HEK293 (cell line): Measurements from ENCODE around the gene RASL10B.

Source experiments
- CTCF ChIA-PET: fragments of 350-600 bp; formaldehyde crosslinking; extraction: SDS; loops from one replicate; lab custom pipeline; 2021; ENCODE audit warnings: antibody characterized with exemption; lab: Yijun Ruan, JAX
- POLR2A ChIA-PET: fragments of 300-600 bp; formaldehyde crosslinking; extraction: SDS; loops from one replicate; lab custom pipeline; 2020; ENCODE audit warnings: antibody characterized with exemption, inconsistent platforms; lab: Yijun Ruan, JAX
- H3K27ac ChIP-seq: fragments of 200-500 bp; sonication (Bioruptor generic); 2 replicates; pipeline ENCODE4 v1.5.1; 2014; ENCODE audit warnings: low read depth, low read length, control low read depth, inconsistent platforms; ENCODE audit errors: extremely low read depth
- H3K36me3 ChIP-seq, 2 experiments: fragments of 200-500 bp in 1 of 2; sonication (Bioruptor generic) in 1 of 2; 1 replicate in 1 of 2; 2 replicates in 1 of 2; pipeline ENCODE4 v1.5.1; 2014 to 2017; ENCODE audit warnings: inconsistent platforms in 2 of 2, low read length in 2 of 2; ENCODE audit not compliant: control insufficient read depth in 2 of 2, insufficient read depth in 1 of 2
- H3K4me1 ChIP-seq: fragments of 200-500 bp; sonication (Bioruptor generic); 2 replicates; pipeline ENCODE4 v1.5.1; 2014; ENCODE audit warnings: mild to moderate bottlenecking, low read length, inconsistent platforms; ENCODE audit not compliant: control insufficient read depth, insufficient read depth
- H3K4me3 ChIP-seq: 2 replicates; pipeline ENCODE4 v1.5.1; 2011; ENCODE audit warnings: low read depth, mild to moderate bottlenecking, control low read depth, low read length, moderate library complexity
- H3K9me3 ChIP-seq: fragments of 200-500 bp; sonication (Bioruptor generic); 2 replicates; pipeline ENCODE4 v1.5.1; 2014; ENCODE audit warnings: low read depth, low read length, inconsistent platforms; ENCODE audit not compliant: control insufficient read depth, insufficient read depth
- ATF2 ChIP-seq: fragments of 450-650 bp; formaldehyde crosslinking; IDR thresholded peaks from 2 replicates; pipeline ENCODE4 v1.5.1; 2016; ENCODE audit warnings: missing biosample characterization, missing genetic modification characterization, low read depth
- EGR2 ChIP-seq: fragments of 450-650 bp; formaldehyde crosslinking; IDR thresholded peaks from 2 replicates; pipeline ENCODE4 v1.5.1; 2016; ENCODE audit warnings: low read depth, missing biosample characterization, missing genetic modification characterization
- FEZF1 ChIP-seq: fragments of 450-650 bp; formaldehyde crosslinking; IDR thresholded peaks from 2 replicates; pipeline ENCODE4 v1.5.1; 2016; ENCODE audit warnings: missing biosample characterization, missing genetic modification characterization
- OSR2 ChIP-seq: fragments of 450-650 bp; formaldehyde crosslinking; IDR thresholded peaks from 2 replicates; pipeline ENCODE4 v1.5.1; 2016; ENCODE audit warnings: missing biosample characterization, missing genetic modification characterization
- PRDM6 ChIP-seq: fragments of 450-650 bp; formaldehyde crosslinking; IDR thresholded peaks from 2 replicates; pipeline ENCODE4 v1.5.1; 2017; ENCODE audit warnings: missing biosample characterization, missing genetic modification characterization
- SALL2 ChIP-seq: fragments of 450-650 bp; formaldehyde crosslinking; IDR thresholded peaks from 2 replicates; pipeline ENCODE4 v1.5.0; 2017; ENCODE audit warnings: missing biosample characterization, mild to moderate bottlenecking, missing genetic modification characterization, borderline replicate concordance
- TRIM28 ChIP-seq: IDR thresholded peaks from 2 replicates; pipeline ENCODE4 v1.6.1; 2011; ENCODE audit warnings: low read length, control low read depth, borderline replicate concordance
- ZBTB17 ChIP-seq: fragments of 450-650 bp; formaldehyde crosslinking; IDR thresholded peaks from 2 replicates; pipeline ENCODE4 v1.5.1; 2016; ENCODE audit warnings: missing biosample characterization, missing genetic modification characterization
- ZBTB20 ChIP-seq: fragments of 450-650 bp; formaldehyde crosslinking; IDR thresholded peaks from 2 replicates; pipeline ENCODE4 v1.5.1; 2016; ENCODE audit warnings: missing biosample characterization, missing genetic modification characterization
- ZEB2 ChIP-seq: fragments of 450-650 bp; formaldehyde crosslinking; IDR thresholded peaks from 2 replicates; pipeline ENCODE4 v1.5.1; 2016; ENCODE audit warnings: missing biosample characterization, missing genetic modification characterization
- ZFHX2 ChIP-seq: fragments of 450-650 bp; formaldehyde crosslinking; conservative IDR thresholded peaks from 2 replicates; pipeline ENCODE4 v1.5.1; 2016; ENCODE audit warnings: missing biosample characterization, missing genetic modification characterization
- ZFP3 ChIP-seq: fragments of 450-650 bp; formaldehyde crosslinking; IDR thresholded peaks from 2 replicates; pipeline ENCODE4 v1.5.1; 2016; ENCODE audit warnings: low read depth, missing biosample characterization, missing genetic modification characterization
- ZNF140 ChIP-seq: fragments of 450-650 bp; formaldehyde crosslinking; IDR thresholded peaks from 2 replicates; pipeline ENCODE4 v1.5.1; 2016; ENCODE audit warnings: missing biosample characterization, missing genetic modification characterization
- ZNF157 ChIP-seq: fragments of 450-650 bp; formaldehyde crosslinking; IDR thresholded peaks from 2 replicates; pipeline ENCODE4 v1.5.1; 2016; ENCODE audit warnings: missing biosample characterization, missing genetic modification characterization
- ZNF19 ChIP-seq: fragments of 450-650 bp; formaldehyde crosslinking; IDR thresholded peaks from 2 replicates; pipeline ENCODE4; 2016; ENCODE audit warnings: missing biosample characterization, missing genetic modification characterization, low read depth
- ZNF26 ChIP-seq: fragments of 450-650 bp; formaldehyde crosslinking; IDR thresholded peaks from 2 replicates; pipeline ENCODE4 v1.5.1; 2016; ENCODE audit warnings: missing biosample characterization, missing genetic modification characterization
- ZNF335 ChIP-seq: fragments of 450-650 bp; formaldehyde crosslinking; conservative IDR thresholded peaks from 2 replicates; pipeline ENCODE4 v1.5.1; 2016; ENCODE audit warnings: missing biosample characterization, missing genetic modification characterization
- ZNF426 ChIP-seq: fragments of 450-650 bp; formaldehyde crosslinking; IDR thresholded peaks from 2 replicates; pipeline ENCODE4 v1.5.1; 2017; ENCODE audit warnings: missing biosample characterization, missing genetic modification characterization, mild to moderate bottlenecking, inconsistent platforms, moderate library complexity
- ZNF433 ChIP-seq: fragments of 450-650 bp; formaldehyde crosslinking; IDR thresholded peaks from 2 replicates; pipeline ENCODE4 v1.5.1; 2016; ENCODE audit warnings: missing biosample characterization, missing genetic modification characterization, low read depth
- ZNF544 ChIP-seq: fragments of 450-650 bp; formaldehyde crosslinking; IDR thresholded peaks from 2 replicates; pipeline ENCODE4 v1.5.0; 2017; ENCODE audit warnings: missing biosample characterization, missing genetic modification characterization
- ZNF558 ChIP-seq: fragments of 450-650 bp; formaldehyde crosslinking; IDR thresholded peaks from 2 replicates; pipeline ENCODE4 v1.5.1; 2016; ENCODE audit warnings: missing biosample characterization, missing genetic modification characterization
- ZNF571 ChIP-seq: fragments of 450-650 bp; formaldehyde crosslinking; IDR thresholded peaks from 2 replicates; pipeline ENCODE4 v1.5.0; 2017; ENCODE audit warnings: missing biosample characterization, missing genetic modification characterization
- ZNF600 ChIP-seq: fragments of 450-650 bp; formaldehyde crosslinking; IDR thresholded peaks from 2 replicates; pipeline ENCODE4 v1.5.1; 2016; ENCODE audit warnings: missing biosample characterization, missing genetic modification characterization
- ZNF610 ChIP-seq: fragments of 450-650 bp; formaldehyde crosslinking; IDR thresholded peaks from 2 replicates; pipeline ENCODE4 v1.5.1; 2016; ENCODE audit warnings: missing biosample characterization, missing genetic modification characterization, borderline replicate concordance
- ZNF621 ChIP-seq: fragments of 450-650 bp; formaldehyde crosslinking; IDR thresholded peaks from 2 replicates; pipeline ENCODE4 v1.5.1; 2017; ENCODE audit warnings: missing biosample characterization, missing genetic modification characterization
- ZNF664 ChIP-seq: fragments of 450-650 bp; formaldehyde crosslinking; IDR thresholded peaks from 2 replicates; pipeline ENCODE4 v1.5.1; 2016; ENCODE audit warnings: missing biosample characterization, missing genetic modification characterization
- TF ChIP-seq, protein P1 (sequence below): fragments of 450-650 bp; IDR thresholded peaks from 2 replicates; pipeline ENCODE4 v1.5.1; 2018; ENCODE audit warnings: missing biosample characterization, mild to moderate bottlenecking, missing genetic modification characterization

RASL10B gene

DNA sequence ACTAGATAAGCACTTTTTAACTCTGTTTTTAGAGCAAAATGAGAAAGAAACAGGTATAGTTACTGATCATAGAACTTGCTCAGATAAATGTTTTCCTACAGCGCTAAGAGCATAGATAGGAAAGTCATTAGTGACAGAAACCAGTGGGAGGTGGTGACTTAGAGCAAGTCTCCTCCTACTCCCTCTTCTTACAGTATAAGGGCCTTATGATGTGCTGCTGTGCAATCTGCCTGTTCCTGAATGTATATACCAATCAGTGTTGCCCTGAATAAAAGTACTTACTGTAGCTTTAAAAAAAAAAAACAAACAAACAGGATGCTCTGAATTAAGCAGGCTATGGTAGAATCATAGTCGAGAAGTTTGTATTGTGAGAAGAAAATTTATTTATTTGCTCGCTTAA, 23.3 kb upstream of the RASL10B start:
- CTCF ChIA-PET: interaction anchor here (1.0 to 1.6 kb wide), 4 partner anchors 20 to 56 kb away, joined by 3 to 9 read pairs (median 5); no protein-coding TSS in a partner anchor
- peak; percentile 62 for TF ChIP-seq ZFHX2
- no peak for TF ChIP-seq ATF2 (tag by site-specific recombination)
- TF ChIP-seq ZNF664 (tag by site-specific recombination): peak; percentile 41; the same call in 1 of the 2 replicates
- TF ChIP-seq EGR2: peak; percentile 45; the same call in 1 of the 2 replicates
- TF ChIP-seq TRIM28: no peak
- no peak for TF ChIP-seq ZNF621
- TF ChIP-seq ZNF571 (tag by site-specific recombination): no peak
- peak; percentile 53 for TF ChIP-seq ZNF335 (tag by site-specific recombination)
- no peak for TF ChIP-seq ZNF544 (tag by site-specific recombination)
- Histone ChIP-seq H3K27ac (no peak overlapping the region), H3K9me3 (no peaks in the 10 kb centered on the region), H3K36me3 (peaks cover 28 to 35% of the 10 kb centered on the region in 2 experiments), H3K4me1 (peaks cover 2% of the 10 kb centered on the region; the same call in 1 of the 2 replicates), H3K4me3 (no peak overlapping the region)
- POLR2A ChIA-PET: no interaction called here

DNA sequence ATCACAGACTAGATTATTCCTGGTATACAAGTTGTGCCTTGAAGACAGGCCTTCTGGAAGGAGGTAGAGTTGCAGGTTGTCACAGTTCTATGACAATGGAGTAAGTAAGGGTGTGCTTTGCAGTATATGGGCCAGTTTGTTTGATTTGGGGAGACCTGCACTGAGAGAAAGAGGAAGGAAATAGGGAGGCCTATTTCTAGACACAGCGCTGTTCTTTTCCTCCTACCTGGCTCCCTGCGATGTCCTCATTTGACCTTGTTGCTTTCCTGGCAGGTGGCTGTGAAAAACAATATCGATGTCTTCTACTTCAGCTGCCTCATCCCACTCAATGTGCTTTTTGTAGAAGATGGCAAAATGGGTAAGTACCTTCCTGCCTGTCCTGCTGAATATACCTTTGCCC, 22.5 kb upstream of the RASL10B start:
- Histone ChIP-seq H3K4me3 (no peak overlapping the region), H3K9me3 (no peaks in the 10 kb centered on the region), H3K4me1 (peaks cover 2% of the 10 kb centered on the region; the same call in 1 of the 2 replicates), H3K36me3 (peaks cover 28 to 43% of the 10 kb centered on the region in 2 experiments), H3K27ac (no peak overlapping the region)
- ChIA-PET CTCF (interaction anchor here (0.5 to 2.3 kb wide), 7 partner anchors 12 to 600 kb away, joined by 3 to 14 read pairs (median 6); no protein-coding TSS in a partner anchor), POLR2A (no interaction called here)
- TF ChIP-seq ZNF610 (tag by site-specific recombination) (no peak), ZNF19 (tag by site-specific recombination) (no peak), ZNF426 (tag by site-specific recombination) (no peak), ZNF26 (tag by site-specific recombination) (no peak), ZNF433 (tag by site-specific recombination) (no peak), ZNF600 (tag by site-specific recombination) (no peak), ZFP3 (tag by site-specific recombination) (no peak), ZNF157 (tag by site-specific recombination) (no peak), SALL2 (no peak), ZNF558 (tag by site-specific recombination) (no peak)

GRCh38 chr17:35709874-35710273, 21.6 kb upstream of the RASL10B start:
- ChIA-PET POLR2A (no interaction called here), CTCF (interaction anchor here (0.6 to 2.3 kb wide), 3 partner anchors 38 to 99 kb away, joined by 3 to 14 read pairs (median 4); no protein-coding TSS in a partner anchor)
- no peaks in the 10 kb centered on the region for H3K9me3 ChIP-seq
- TF ChIP-seq, protein P1, sequence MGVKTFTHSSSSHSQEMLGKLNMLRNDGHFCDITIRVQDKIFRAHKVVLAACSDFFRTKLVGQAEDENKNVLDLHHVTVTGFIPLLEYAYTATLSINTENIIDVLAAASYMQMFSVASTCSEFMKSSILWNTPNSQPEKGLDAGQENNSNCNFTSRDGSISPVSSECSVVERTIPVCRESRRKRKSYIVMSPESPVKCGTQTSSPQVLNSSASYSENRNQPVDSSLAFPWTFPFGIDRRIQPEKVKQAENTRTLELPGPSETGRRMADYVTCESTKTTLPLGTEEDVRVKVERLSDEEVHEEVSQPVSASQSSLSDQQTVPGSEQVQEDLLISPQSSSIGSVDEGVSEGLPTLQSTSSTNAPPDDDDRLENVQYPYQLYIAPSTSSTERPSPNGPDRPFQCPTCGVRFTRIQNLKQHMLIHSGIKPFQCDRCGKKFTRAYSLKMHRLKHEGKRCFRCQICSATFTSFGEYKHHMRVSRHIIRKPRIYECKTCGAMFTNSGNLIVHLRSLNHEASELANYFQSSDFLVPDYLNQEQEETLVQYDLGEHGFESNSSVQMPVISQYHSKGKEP (tag by site-specific recombination): peak; percentile 75
- TF ChIP-seq ZNF571 (tag by site-specific recombination) (no peak), ZBTB20 (tag by site-specific recombination) (peak; percentile 29; the same call in 1 of the 2 replicates), OSR2 (tag by site-specific recombination) (peak; percentile 65; the same call in 1 of the 2 replicates), ZBTB17 (tag by site-specific recombination) (peak; percentile 30; the same call in 1 of the 2 replicates), PRDM6 (tag by site-specific recombination) (peak; percentile 54), ZEB2 (peak; percentile 71; the same call in 1 of the 2 replicates), FEZF1 (tag by site-specific recombination) (peak; percentile 62; the same call in 1 of the 2 replicates), ZNF140 (no peak)

More at GRCh38 chr17:35709874-35710273, 21.6 kb upstream of the RASL10B start:
- H3K4me3 ChIP-seq: no peak overlapping the region
- peaks cover 2% of the 10 kb centered on the region; the same call in 1 of the 2 replicates for H3K4me1 ChIP-seq
- no peak overlapping the region for H3K27ac ChIP-seq
- peaks cover 28 to 52% of the 10 kb centered on the region in 2 experiments for H3K36me3 ChIP-seq
